LNCAP (cell line): ENCODE data around the gene TMBIM6.

Experiments
- CTCF ChIP-seq: fragments of 450-650 bp; IDR thresholded peaks from 2 replicates; pipeline ENCODE4 v1.5.1; 2017; ENCODE audit warnings: mild to moderate bottlenecking

TMBIM6 gene

DNA sequence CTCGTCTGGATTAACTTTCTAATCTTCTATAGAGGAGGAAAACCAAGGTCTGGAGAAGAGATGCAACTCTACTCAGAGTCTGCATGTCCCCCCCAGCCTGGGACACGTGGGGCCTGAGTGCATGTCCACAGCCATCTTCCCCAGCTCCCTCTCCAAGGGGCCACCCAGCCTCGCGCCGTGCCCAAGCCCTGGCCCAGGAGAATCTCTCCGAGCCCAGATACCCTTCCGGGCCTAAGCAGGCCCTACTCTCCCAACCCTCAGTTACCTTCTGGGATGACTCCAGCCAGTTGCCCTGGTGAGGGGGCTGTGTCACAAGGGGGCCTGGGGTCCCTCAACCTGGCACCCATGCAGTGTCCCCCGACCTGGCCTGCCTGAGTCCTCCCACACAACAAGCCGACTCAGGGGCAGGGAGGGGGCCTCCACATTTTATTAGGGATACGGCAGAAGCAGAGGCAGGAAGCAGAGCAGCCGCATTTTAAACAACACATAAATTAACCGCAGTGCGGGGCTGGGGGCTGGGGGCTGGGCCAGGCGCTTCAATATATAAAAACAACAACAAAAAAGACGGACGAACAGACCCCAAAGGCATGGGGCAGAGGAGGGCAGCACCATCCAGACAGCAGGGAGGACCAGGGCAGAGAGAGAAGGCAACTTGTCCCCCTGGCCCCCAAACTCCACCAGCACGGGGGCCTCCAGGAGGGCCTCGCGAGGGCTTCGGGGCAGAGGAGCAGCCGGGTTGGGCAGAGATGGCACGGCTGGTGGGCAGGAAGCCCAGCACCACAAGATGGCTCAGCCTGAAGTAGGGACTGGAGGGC, 49.6 kb downstream of the TMBIM6 start:
- no peak for TF ChIP-seq CTCF

GRCh38 chr12:49791700-49792099, 50.3 kb downstream of the TMBIM6 start:
- no peak for TF ChIP-seq CTCF

- no peak for TF ChIP-seq CTCF
Observed at GRCh38 chr12:49792181-49792970, 51.0 kb downstream of the TMBIM6 start.

DNA sequence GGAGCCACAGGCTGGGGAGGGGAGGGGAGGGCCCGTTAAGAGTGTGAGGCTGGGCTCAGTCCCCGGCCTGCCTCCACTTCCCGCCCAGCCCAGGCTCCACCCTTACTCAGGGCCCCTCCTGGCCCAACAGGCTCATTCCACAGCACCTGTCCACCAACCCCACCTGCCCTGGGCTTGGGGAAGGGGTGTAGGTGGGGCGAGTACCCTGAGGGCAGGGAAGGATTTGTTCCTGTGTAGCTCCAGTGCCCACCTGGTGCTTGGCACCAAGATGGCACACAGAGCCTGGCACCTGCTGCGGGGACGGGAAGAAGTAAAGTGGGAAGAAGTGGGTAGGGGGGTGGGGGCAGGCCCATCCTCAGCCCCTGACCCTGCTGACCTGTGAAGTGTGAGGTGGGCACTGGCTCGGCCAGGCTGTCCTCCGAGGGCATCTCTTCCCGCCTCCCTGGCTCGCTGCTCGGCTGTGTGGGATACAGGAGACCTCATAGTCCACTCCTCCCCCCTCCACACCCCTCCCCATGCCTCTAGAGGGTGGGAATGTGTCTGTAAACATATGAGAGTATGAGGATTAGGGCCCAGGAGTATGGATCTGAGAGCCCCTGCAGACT, 51.7 kb downstream of the TMBIM6 start:
- no peak for TF ChIP-seq CTCF

GRCh38 chr12:49793620-49794019, 52.3 kb downstream of the TMBIM6 start:
- TF ChIP-seq CTCF: no peak

DNA sequence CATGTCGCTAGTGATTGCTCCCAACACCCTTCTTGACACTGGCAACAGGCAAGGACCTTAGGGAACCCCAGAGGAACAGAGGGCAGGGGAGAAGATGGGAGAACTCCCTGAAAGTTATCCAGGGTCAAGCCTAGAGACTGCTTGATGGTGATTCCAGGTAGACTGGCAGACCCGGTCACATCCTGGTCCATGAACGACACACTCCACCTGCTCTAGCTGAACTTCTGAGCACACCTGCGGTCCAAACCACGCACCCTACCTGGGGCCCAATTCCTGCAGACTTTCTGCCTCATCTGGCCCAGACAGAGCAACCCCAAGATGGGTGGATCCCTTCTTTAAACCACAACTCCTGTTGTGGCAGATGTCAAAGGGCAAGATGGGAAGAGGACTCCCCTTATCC, 52.7 kb downstream of the TMBIM6 start:
- no peak for TF ChIP-seq CTCF

DNA sequence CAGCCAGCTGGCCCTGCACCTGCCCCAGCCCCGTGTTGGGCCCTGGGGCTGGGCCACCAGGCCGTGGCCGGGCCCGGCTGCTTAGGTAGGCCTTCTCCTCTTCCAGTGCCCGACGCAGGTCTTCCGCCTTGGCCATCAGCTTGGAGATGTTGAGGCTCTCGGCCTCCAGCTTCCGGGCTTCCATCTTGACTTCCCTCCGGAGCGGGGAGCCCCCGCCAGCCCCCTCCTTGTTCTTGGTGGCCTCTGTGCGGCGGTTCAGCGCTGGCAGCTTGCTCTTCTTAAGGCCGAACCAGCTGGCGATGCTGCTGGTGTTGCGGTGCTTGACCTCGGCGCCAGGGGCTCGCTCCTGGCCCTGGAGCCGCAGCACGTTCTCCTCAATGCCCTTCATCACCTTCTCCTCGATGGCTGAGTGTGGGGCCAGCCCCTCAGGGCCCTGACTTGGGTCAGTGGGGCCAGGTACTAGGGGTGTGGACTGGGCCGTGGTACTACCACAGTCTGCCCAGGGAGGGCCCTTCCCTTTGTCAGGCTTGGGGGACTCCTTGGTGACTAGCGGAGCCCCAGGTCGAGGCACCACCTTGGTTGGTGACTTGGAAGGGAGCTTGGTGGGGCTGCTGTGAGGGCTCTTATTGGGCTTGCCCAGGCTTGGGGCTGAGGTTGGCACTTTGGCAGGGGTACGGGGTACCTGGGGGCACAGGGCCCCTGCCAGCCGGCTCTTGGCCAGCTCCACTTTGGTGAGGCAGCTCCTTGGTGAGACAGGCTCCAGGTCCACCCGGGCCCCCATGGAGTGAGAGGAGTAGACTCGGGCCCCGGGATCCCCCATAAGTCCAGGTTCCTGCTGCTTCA, 53.7 kb downstream of the TMBIM6 start:
- TF ChIP-seq CTCF: no peak
